ENCODE results near the gene VTCN1. TPM values are rescaled to one million over a fixed set of nuclear protein-coding genes. Genes with fewer than 3 reads are reported as not detected.

VTCN1 gene
- total RNA-seq, 1 experiment from 2014 or later = not detected

- DNase-seq (ENCODE audit: low read depth, low spot score) (no peak), ATAC-seq (no peak)
- Histone ChIP-seq H3K27me3 (ENCODE audit: control insufficient read depth, insufficient read depth, low read length) (peaks cover 7% of the 10 kb centered on the region; the same call in 1 of the 2 replicates), H3K9me3 (ENCODE audit: control insufficient read depth, insufficient read depth, low read depth, low read length) (no peaks in the 10 kb centered on the region), H3K36me3 (ENCODE audit: control insufficient read depth, insufficient read depth, low read length) (no peaks in the 10 kb centered on the region), H3K27ac (ENCODE audit: low read length) (no peak overlapping the region), H3K4me3 (ENCODE audit: low read depth in 2 of 2, low read length in 2 of 2) (no peak overlapping the region), H3K4me1 (ENCODE audit: control insufficient read depth, insufficient read depth, low read length) (no peaks in the 10 kb centered on the region)
- TF ChIP-seq SIN3A (IDR thresholded peaks at IDR 0.05; ENCODE audit: borderline replicate concordance, insufficient read depth, low read depth, low read length) (no peak), TCF7L2 (IDR thresholded peaks at IDR 0.05; ENCODE audit: low read depth, low read length) (no peak), CTCF (IDR thresholded peaks at IDR 0.05) (no peak)
- POLR2A ChIA-PET = no interaction called here
- no TSS peak for BruUV-seq (replicated peaks)
- in situ Hi-C loops (cut with HindIII; ENCODE audit: low pct_unique_long_range_greater_than_20kb, low sequenced_read_pairs) (no loop called here), intact Hi-C loops (cut with micrococcal nuclease; ENCODE audit: unreplicated experiment) (no loop called here)
- CTCF ChIA-PET = no interaction called here
Measured at GRCh38 chr1:117244971-117245370, 34.2 kb upstream of the VTCN1 start.

GRCh38 chr1:117244306-117244705, 33.6 kb upstream of the VTCN1 start:
- no peak overlapping the region for H3K4me3 ChIP-seq (ENCODE audit: low read depth in 2 of 2, low read length in 2 of 2)
- CTCF ChIA-PET = no interaction called here
- no peaks in the 10 kb centered on the region for H3K36me3 ChIP-seq (ENCODE audit: control insufficient read depth, insufficient read depth, low read length)
- H3K27me3 ChIP-seq (ENCODE audit: control insufficient read depth, insufficient read depth, low read length) = peaks cover 7% of the 10 kb centered on the region; the same call in 1 of the 2 replicates
- no peaks in the 10 kb centered on the region for H3K4me1 ChIP-seq (ENCODE audit: control insufficient read depth, insufficient read depth, low read length)
- POLR2A ChIA-PET = no interaction called here
- ATAC-seq (no peak), DNase-seq (ENCODE audit: low read depth, low spot score) (no peak)
- H3K9me3 ChIP-seq (ENCODE audit: control insufficient read depth, insufficient read depth, low read depth, low read length) = no peaks in the 10 kb centered on the region
- no TSS peak for BruUV-seq (replicated peaks)
- no peak overlapping the region for H3K27ac ChIP-seq (ENCODE audit: low read length)
- intact Hi-C loops (cut with micrococcal nuclease; ENCODE audit: unreplicated experiment) (no loop called here), in situ Hi-C loops (cut with HindIII; ENCODE audit: low pct_unique_long_range_greater_than_20kb, low sequenced_read_pairs) (no loop called here)
- TF ChIP-seq POLR2AphosphoS5 (IDR thresholded peaks at IDR 0.05; ENCODE audit: low read depth, low read length) = no peak
- no peak for TF ChIP-seq REST (IDR thresholded peaks at IDR 0.05; ENCODE audit: insufficient read depth in 1 of 2, low read depth in 2 of 2, low read length in 1 of 2)
- no peak for TF ChIP-seq SIN3A (IDR thresholded peaks at IDR 0.05; ENCODE audit: borderline replicate concordance, insufficient read depth, low read depth, low read length)
- no peak for TF ChIP-seq CTCF (IDR thresholded peaks at IDR 0.05)
- TF ChIP-seq TCF7L2 (IDR thresholded peaks at IDR 0.05; ENCODE audit: low read depth, low read length) = no peak

Measured in Panc1 (cell line).